ENCODE measurements around the gene DRAP1. TPM values are rescaled to one million over a fixed set of nuclear protein-coding genes. Genes with fewer than 3 reads are reported as not detected.
A peak's percentile ranks its signal among the peaks of the same experiment; 100 is the strongest.

DRAP1 gene
- total and polyA plus RNA-seq, 9 of the 15 experiments (the other 6 are each of a cell fraction or from before 2014, with no cell fraction given) = 9.6 to 200 (median 92.9) TPM

GRCh38 chr11:65903715-65904114 is 15.5 kb upstream of the DRAP1 start (continued):
- TF ChIP-seq ZNF449 (CRISPR knock-in tag; IDR thresholded peaks at IDR 0.05) (no peak), ZNF143 (CRISPR knock-in tag; IDR thresholded peaks at IDR 0.05) (no peak)

DNA sequence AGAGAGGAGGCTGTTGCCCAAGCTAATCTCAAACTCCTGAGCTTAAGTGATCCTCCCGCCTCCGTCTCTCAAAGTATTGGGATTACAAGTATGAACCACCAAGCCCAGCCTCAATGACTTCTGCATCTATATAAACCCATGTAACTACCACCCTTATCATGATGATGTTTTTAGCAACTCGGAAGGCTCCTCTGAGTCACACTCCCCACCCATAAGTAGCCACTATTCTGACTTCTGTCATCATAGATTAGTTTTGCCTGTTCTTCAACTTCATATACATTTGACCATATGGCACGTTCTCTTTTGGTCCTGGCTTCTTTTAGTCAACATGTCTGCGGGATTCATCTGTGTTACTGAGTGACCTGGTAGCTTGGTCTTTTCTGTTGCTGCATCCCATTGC is 12.6 kb upstream of the DRAP1 start:
- Histone ChIP-seq H3K9me3 (replicated peaks; ENCODE audit: control insufficient read depth, insufficient read depth, low read depth, low read length) (no peaks in the 10 kb centered on the region), H3K27ac (ENCODE audit: extremely low read depth, low read depth, low read length) (peak overlapping the region; percentile 53; the same call in 2 of the 3 replicates), H3K9me1 (ENCODE audit: control insufficient read depth, insufficient read depth, low read length) (no peaks in the 10 kb centered on the region), H3K79me2 (ENCODE audit: control insufficient read depth, insufficient read depth, low read length) (no peaks in the 10 kb centered on the region), H3K4me1 (replicated peaks in 1 of 2; ENCODE audit: control insufficient read depth in 2 of 2, insufficient read depth in 2 of 2, low read length in 2 of 2) (peaks cover 39 to 40% of the 10 kb centered on the region in 2 experiments), H3K36me3 (ENCODE audit: control insufficient read depth, insufficient read depth, low read length) (no peaks in the 10 kb centered on the region), H3K27me3 (ENCODE audit: control insufficient read depth in 2 of 2, insufficient read depth in 2 of 2, low read length in 2 of 2) (no peaks in the 10 kb centered on the region), H3K4me3 (no peak overlapping the region), H3K4me2 (ENCODE audit: insufficient read depth, low read length) (peak overlapping the region; percentile 57), H3K9ac (ENCODE audit: insufficient read depth in 1 of 2, low read depth in 2 of 2, low read length in 2 of 2) (no peak overlapping the region), H2AFZ (ENCODE audit: low read depth, low read length) (peak overlapping the region; percentile 60), H4K20me1 (replicated peaks; ENCODE audit: control insufficient read depth, insufficient read depth, low read length) (no peaks in the 10 kb centered on the region)
- ATAC-seq (peak; percentile 52), DNase-seq (ENCODE audit: extremely low read depth in 1 of 4, low spot score in 3 of 4) (peak; percentile 37 to 73 (median 56)), FAIRE-seq (peak; percentile 6)
- CTCF ChIA-PET (ENCODE audit: low intra/inter-chr PET ratio) = no interaction called here
- POLR2A ChIA-PET = interaction anchor here (0.7 to 2.1 kb wide), 9 partner anchors 8 to 47 kb away, joined by 3 to 12 read pairs (median 4); partner anchors contain the start of genes C11orf68 and CCDC85B
- 0% methylated on average over 5 of the region's 5 CpGs for WGBS (ENCODE audit: insufficient coverage, low coverage, missing lambda C conversion rate)
- no TSS peak for BruUV-seq (replicated peaks)
- intact Hi-C loops (cut with micrococcal nuclease) (no loop called here), in situ Hi-C loops (cut with MboI) (no loop called here)
- peak; percentile 91 for TF ChIP-seq JUND (IDR thresholded peaks at IDR 0.05; ENCODE audit: borderline replicate concordance, low read depth, low read length)
- peak; percentile 86; the same call in 2 of the 3 replicates for TF ChIP-seq JUND (tag; IDR thresholded peaks at IDR 0.05; ENCODE audit: borderline replicate concordance, low read depth, low read length)
- TF ChIP-seq, protein P1, sequence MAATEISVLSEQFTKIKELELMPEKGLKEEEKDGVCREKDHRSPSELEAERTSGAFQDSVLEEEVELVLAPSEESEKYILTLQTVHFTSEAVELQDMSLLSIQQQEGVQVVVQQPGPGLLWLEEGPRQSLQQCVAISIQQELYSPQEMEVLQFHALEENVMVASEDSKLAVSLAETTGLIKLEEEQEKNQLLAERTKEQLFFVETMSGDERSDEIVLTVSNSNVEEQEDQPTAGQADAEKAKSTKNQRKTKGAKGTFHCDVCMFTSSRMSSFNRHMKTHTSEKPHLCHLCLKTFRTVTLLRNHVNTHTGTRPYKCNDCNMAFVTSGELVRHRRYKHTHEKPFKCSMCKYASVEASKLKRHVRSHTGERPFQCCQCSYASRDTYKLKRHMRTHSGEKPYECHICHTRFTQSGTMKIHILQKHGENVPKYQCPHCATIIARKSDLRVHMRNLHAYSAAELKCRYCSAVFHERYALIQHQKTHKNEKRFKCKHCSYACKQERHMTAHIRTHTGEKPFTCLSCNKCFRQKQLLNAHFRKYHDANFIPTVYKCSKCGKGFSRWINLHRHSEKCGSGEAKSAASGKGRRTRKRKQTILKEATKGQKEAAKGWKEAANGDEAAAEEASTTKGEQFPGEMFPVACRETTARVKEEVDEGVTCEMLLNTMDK (IDR thresholded peaks at IDR 0.05; ENCODE audit: borderline replicate concordance, insufficient read depth, low read depth, low read length, poor library complexity, severe bottlenecking) = no peak
- no peak for TF ChIP-seq ZNF431 (CRISPR knock-in tag; IDR thresholded peaks at IDR 0.05)
- TF ChIP-seq TCF7L2 (IDR thresholded peaks at IDR 0.05; ENCODE audit: low read depth, low read length) = no peak
- TF ChIP-seq ZNF76 (CRISPR knock-in tag; IDR thresholded peaks at IDR 0.05; ENCODE audit: borderline replicate concordance) = no peak
- TF ChIP-seq MXI1 (IDR thresholded peaks at IDR 0.05; ENCODE audit: low read depth, low read length) = no peak
- TF ChIP-seq, protein P2, sequence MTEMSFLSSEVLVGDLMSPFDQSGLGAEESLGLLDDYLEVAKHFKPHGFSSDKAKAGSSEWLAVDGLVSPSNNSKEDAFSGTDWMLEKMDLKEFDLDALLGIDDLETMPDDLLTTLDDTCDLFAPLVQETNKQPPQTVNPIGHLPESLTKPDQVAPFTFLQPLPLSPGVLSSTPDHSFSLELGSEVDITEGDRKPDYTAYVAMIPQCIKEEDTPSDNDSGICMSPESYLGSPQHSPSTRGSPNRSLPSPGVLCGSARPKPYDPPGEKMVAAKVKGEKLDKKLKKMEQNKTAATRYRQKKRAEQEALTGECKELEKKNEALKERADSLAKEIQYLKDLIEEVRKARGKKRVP (CRISPR knock-in tag; IDR thresholded peaks at IDR 0.05) = no peak
- TF ChIP-seq ZFP30 (CRISPR knock-in tag; IDR thresholded peaks at IDR 0.05; ENCODE audit: borderline replicate concordance) = no peak
- TF ChIP-seq FOXA1 (IDR thresholded peaks at IDR 0.05; ENCODE audit: borderline replicate concordance) = no peak
- no peak for TF ChIP-seq TBL1XR1 (IDR thresholded peaks at IDR 0.05; ENCODE audit: low read length in 2 of 2)
- peak; percentile 91 for TF ChIP-seq DPF2 (IDR thresholded peaks at IDR 0.05)
- no peak for TF ChIP-seq ZBTB9 (CRISPR knock-in tag; IDR thresholded peaks at IDR 0.05)
